GM19043 (cell line): ENCODE results near the gene PAQR7.

ENCODE experiments used
- ATAC-seq: cut with Tn5 transposase; IDR thresholded peaks from one replicate; pipeline ENCODE4 v1.9.1; 2021; ENCODE audit warnings: low read depth; ENCODE audit not compliant: unreplicated experiment

Gene PAQR7

GRCh38 chr1:25875856-25876692 lies 566 bp upstream of the PAQR7 start:
- ATAC-seq, result no peak

- ATAC-seq, result no peak
Observed at GRCh38 chr1:25874635-25875153, 814 bp downstream of the PAQR7 start.

GRCh38 chr1:25874209-25874608 lies 1.3 kb downstream of the PAQR7 start:
- ATAC-seq, result no peak

- ATAC-seq, result no peak
Observed at GRCh38 chr1:25873120-25873519, 2.4 kb downstream of the PAQR7 start.

GRCh38 chr1:25872713-25873112 lies 2.8 kb downstream of the PAQR7 start:
- ATAC-seq, result no peak

GRCh38 chr1:25871704-25872494 lies 3.6 kb downstream of the PAQR7 start:
- no peak for ATAC-seq

GRCh38 chr1:25871086-25871703 lies 4.3 kb downstream of the PAQR7 start:
- ATAC-seq, result no peak

- ATAC-seq, result no peak
Observed at GRCh38 chr1:25870614-25871013, 4.9 kb downstream of the PAQR7 start.

- no peak for ATAC-seq
Observed at GRCh38 chr1:25869909-25870606, 5.5 kb downstream of the PAQR7 start.

- ATAC-seq, result no peak
Observed at GRCh38 chr1:25867210-25867991, 8.1 kb downstream of the PAQR7 start.

GRCh38 chr1:25866288-25866687 lies 9.2 kb downstream of the PAQR7 start:
- no peak for ATAC-seq

- no peak for ATAC-seq
Observed at GRCh38 chr1:25864434-25864833, 11.1 kb downstream of the PAQR7 start.

GRCh38 chr1:25863486-25864262 lies 11.8 kb downstream of the PAQR7 start:
- no peak for ATAC-seq

- ATAC-seq, result no peak
Observed at GRCh38 chr1:25862785-25863485, 12.6 kb downstream of the PAQR7 start.

GRCh38 chr1:25861316-25862286 lies 13.9 kb downstream of the PAQR7 start:
- no peak for ATAC-seq

GRCh38 chr1:25858906-25859789 lies 16.4 kb downstream of the PAQR7 start, which contains the start of gene AUNIP:
AUNIP (minus strand) TSS chr1:25859457; CDS start chr1:25859357, 100 bp downstream.
- peak; percentile 82 for ATAC-seq
